ENCODE data around the gene TIGAR. TPM values are rescaled to one million over a fixed set of nuclear protein-coding genes. Genes with fewer than 3 reads are reported as not detected.
A peak's percentile ranks its signal among the peaks of the same experiment; 100 is the strongest.

The TIGAR gene
- polyA plus RNA-seq, 1 experiment: 28.8 TPM

GRCh38 chr12:4320497-4320852 is 538 bp upstream of the TIGAR start:
- POLR2A ChIA-PET: no interaction called here
- Histone ChIP-seq H3K27me3 (ENCODE audit: control insufficient read depth, insufficient read depth, low read length) (no peaks in the 10 kb centered on the region), H3K4me3 (ENCODE audit: low read depth, low read length) (peak overlapping the region; percentile 75), H3K27ac (ENCODE audit: low read depth, low read length) (peak overlapping the region; percentile 77), H3K9me3 (ENCODE audit: control insufficient read depth, insufficient read depth, low read length) (peaks cover 3% of the 10 kb centered on the region; the same call in 1 of the 2 replicates)
- DNase-seq (ENCODE audit: low read depth, low spot score): no peak
- TF ChIP-seq CTCF (IDR thresholded peaks at IDR 0.05; ENCODE audit: low read depth, low read length): no peak
- CTCF ChIA-PET: no interaction called here

GRCh38 chr12:4322726-4323125 is 1.7 kb downstream of the TIGAR start:
- no peak overlapping the region for H3K27ac ChIP-seq (ENCODE audit: low read depth, low read length)
- peak overlapping the region; percentile 20 for H3K4me3 ChIP-seq (ENCODE audit: low read depth, low read length)
- no peak for TF ChIP-seq CTCF (IDR thresholded peaks at IDR 0.05; ENCODE audit: low read depth, low read length)
- POLR2A ChIA-PET: interaction anchor here (0.7 kb wide), 1 partner anchor 449 kb away, joined by 4 read pairs; no protein-coding TSS in a partner anchor
- peaks cover 3% of the 10 kb centered on the region; the same call in 1 of the 2 replicates for H3K9me3 ChIP-seq (ENCODE audit: control insufficient read depth, insufficient read depth, low read length)
- CTCF ChIA-PET: interaction anchor here (0.6 to 1.4 kb wide), 2 partner anchors 46 to 439 kb away, joined by 4 to 10 read pairs; no protein-coding TSS in a partner anchor
- no peaks in the 10 kb centered on the region for H3K27me3 ChIP-seq (ENCODE audit: control insufficient read depth, insufficient read depth, low read length)
- no peak for DNase-seq (ENCODE audit: low read depth, low spot score)

- peaks cover 3% of the 10 kb centered on the region; the same call in 1 of the 2 replicates for H3K9me3 ChIP-seq (ENCODE audit: control insufficient read depth, insufficient read depth, low read length)
- H3K27ac ChIP-seq (ENCODE audit: low read depth, low read length): no peak overlapping the region
- no peak overlapping the region for H3K4me3 ChIP-seq (ENCODE audit: low read depth, low read length)
- H3K27me3 ChIP-seq (ENCODE audit: control insufficient read depth, insufficient read depth, low read length): no peaks in the 10 kb centered on the region
- POLR2A ChIA-PET: interaction anchor here (0.7 kb wide), 1 partner anchor 450 kb away, joined by 4 read pairs; no protein-coding TSS in a partner anchor
- CTCF ChIA-PET: interaction anchor here (0.6 kb wide), 1 partner anchor 440 kb away, joined by 4 read pairs; no protein-coding TSS in a partner anchor
- TF ChIP-seq CTCF (IDR thresholded peaks at IDR 0.05; ENCODE audit: low read depth, low read length): no peak
- no peak for DNase-seq (ENCODE audit: low read depth, low spot score)
Observed at GRCh38 chr12:4323396-4323795, 2.4 kb downstream of the TIGAR start.

- CTCF ChIA-PET: interaction anchor here (0.6 to 0.7 kb wide), 2 partner anchors 20 to 78 kb away, joined by 3 to 4 read pairs; no protein-coding TSS in a partner anchor
- H3K27ac ChIP-seq (ENCODE audit: low read depth, low read length): no peak overlapping the region
- DNase-seq (ENCODE audit: low read depth, low spot score): no peak
- no peaks in the 10 kb centered on the region for H3K27me3 ChIP-seq (ENCODE audit: control insufficient read depth, insufficient read depth, low read length)
- peaks cover 3% of the 10 kb centered on the region; the same call in 1 of the 2 replicates for H3K9me3 ChIP-seq (ENCODE audit: control insufficient read depth, insufficient read depth, low read length)
- H3K4me3 ChIP-seq (ENCODE audit: low read depth, low read length): no peak overlapping the region
- POLR2A ChIA-PET: no interaction called here
- no peak for TF ChIP-seq CTCF (IDR thresholded peaks at IDR 0.05; ENCODE audit: low read depth, low read length)
Observed at GRCh38 chr12:4324366-4324765, 3.4 kb downstream of the TIGAR start.

GRCh38 chr12:4325966-4326365 is 5.0 kb downstream of the TIGAR start:
- H3K27me3 ChIP-seq (ENCODE audit: control insufficient read depth, insufficient read depth, low read length): no peaks in the 10 kb centered on the region
- H3K9me3 ChIP-seq (ENCODE audit: control insufficient read depth, insufficient read depth, low read length): peaks cover 3% of the 10 kb centered on the region; the same call in 1 of the 2 replicates
- no peak for DNase-seq (ENCODE audit: low read depth, low spot score)
- no peak overlapping the region for H3K4me3 ChIP-seq (ENCODE audit: low read depth, low read length)
- no peak for TF ChIP-seq CTCF (IDR thresholded peaks at IDR 0.05; ENCODE audit: low read depth, low read length)
- no peak overlapping the region for H3K27ac ChIP-seq (ENCODE audit: low read depth, low read length)
- ChIA-PET POLR2A (no interaction called here), CTCF (interaction anchor here (1.0 to 1.1 kb wide), 3 partner anchors 18 to 49 kb away, joined by 3 to 5 read pairs (median 5); no protein-coding TSS in a partner anchor)
